Fibroblast of skin of back (primary cell): ENCODE data around the gene STK10.
"Not testable (repeated sequence)": the region's sequence is repeated elsewhere in the genome, so short reads cannot be mapped to it uniquely, and the experiment has no call there.

Experiments
- DNase-seq: peaks from one replicate; pipeline ENCODE4 v3.0.0-alpha.2; 2013

Gene STK10

GRCh38 chr5:172164769-172165212 lies 23.2 kb downstream of the STK10 start:
- no peak for DNase-seq

GRCh38 chr5:172163346-172163745 lies 24.7 kb downstream of the STK10 start:
- no peak for DNase-seq

GRCh38 chr5:172162987-172163343 lies 25.1 kb downstream of the STK10 start:
- no peak for DNase-seq

GRCh38 chr5:172162323-172162986 lies 25.6 kb downstream of the STK10 start:
- DNase-seq: peak; percentile 40

GRCh38 chr5:172160506-172160905 lies 27.5 kb downstream of the STK10 start:
- no peak for DNase-seq

- DNase-seq: no peak
Measured at GRCh38 chr5:172159016-172159415, 29.0 kb downstream of the STK10 start.

GRCh38 chr5:172156541-172156994 lies 31.5 kb downstream of the STK10 start:
- no peak for DNase-seq

GRCh38 chr5:172155101-172155500 lies 32.9 kb downstream of the STK10 start:
- DNase-seq: not testable (repeated sequence)

- DNase-seq: no peak
Measured at GRCh38 chr5:172153695-172154094, 34.3 kb downstream of the STK10 start.

GRCh38 chr5:172151661-172152210 lies 36.3 kb downstream of the STK10 start:
- DNase-seq: no peak

GRCh38 chr5:172150514-172151425 lies 37.3 kb downstream of the STK10 start:
- DNase-seq: no peak

- DNase-seq: not testable (repeated sequence)
Measured at GRCh38 chr5:172149481-172149880, 38.5 kb downstream of the STK10 start.

GRCh38 chr5:172149073-172149472 lies 39.0 kb downstream of the STK10 start:
- peak; percentile 87 for DNase-seq

GRCh38 chr5:172148381-172148780 lies 39.6 kb downstream of the STK10 start:
- no peak for DNase-seq

GRCh38 chr5:172147857-172148256 lies 40.2 kb downstream of the STK10 start:
- DNase-seq: no peak

- no peak for DNase-seq
Measured at GRCh38 chr5:172146748-172147092, 41.3 kb downstream of the STK10 start.

- DNase-seq: no peak
Measured at GRCh38 chr5:172145870-172146747, 41.9 kb downstream of the STK10 start.

GRCh38 chr5:172144931-172145869 lies 42.8 kb downstream of the STK10 start:
- DNase-seq: no peak

- DNase-seq: peak; percentile 26
Measured at GRCh38 chr5:172144291-172144815, 43.7 kb downstream of the STK10 start.

- no peak for DNase-seq
Measured at GRCh38 chr5:172143875-172144274, 44.1 kb downstream of the STK10 start.

- DNase-seq: peak; percentile 29
Measured at GRCh38 chr5:172142709-172143215, 45.3 kb downstream of the STK10 start.
